Mesendoderm (in vitro differentiated cells): ENCODE data around the gene PDGFRB.
A peak's percentile ranks its signal among the peaks of the same experiment; 100 is the strongest.

ENCODE experiments used
- DNase-seq: peaks from one replicate; pipeline ENCODE4 v3.0.0; 2013
- H2AK5ac ChIP-seq: 2 replicates; pipeline ENCODE4 v1.6.1; 2013; ENCODE audit warnings: low read length, inconsistent platforms
- H2BK120ac ChIP-seq: 2 replicates; pipeline ENCODE4 v1.6.1; 2013; ENCODE audit warnings: low read depth, mild to moderate bottlenecking, low read length, moderate library complexity, mixed read lengths
- H2BK15ac ChIP-seq: replicated peaks from 2 replicates; pipeline ENCODE4 v1.6.1; 2013; ENCODE audit warnings: low read depth, mild to moderate bottlenecking, moderate library complexity
- H2BK5ac ChIP-seq: 2 replicates; pipeline ENCODE4 v1.6.1; 2013; ENCODE audit warnings: low read length, inconsistent platforms
- H3K18ac ChIP-seq: 2 replicates; pipeline ENCODE4 v1.6.1; 2013; ENCODE audit warnings: mild to moderate bottlenecking, low read length, mixed read lengths
- H3K23ac ChIP-seq: one replicate; pipeline ENCODE4 v1.6.1; 2013; ENCODE audit warnings: low read length
- H3K27ac ChIP-seq: 2 replicates; pipeline ENCODE4 v1.5.1; 2013; ENCODE audit warnings: low read depth, mild to moderate bottlenecking, inconsistent platforms, low read length, moderate library complexity
- H3K27me3 ChIP-seq: 2 replicates; pipeline ENCODE4 v1.6.1; 2013; ENCODE audit warnings: low read length, control low read depth, mild to moderate bottlenecking, inconsistent platforms; ENCODE audit not compliant: insufficient read depth, poor library complexity
- H3K36me3 ChIP-seq: 2 replicates; pipeline ENCODE4 v1.6.1; 2013; ENCODE audit warnings: low read length, inconsistent platforms; ENCODE audit not compliant: control insufficient read depth, insufficient read depth
- H3K4ac ChIP-seq: one replicate; pipeline ENCODE4 v1.6.1; 2013; ENCODE audit warnings: low read depth, mild to moderate bottlenecking, low read length, moderate library complexity
- H3K4me1 ChIP-seq: 2 replicates; pipeline ENCODE4 v1.6.1; 2013; ENCODE audit warnings: low read depth, low read length, inconsistent platforms; ENCODE audit not compliant: control insufficient read depth
- H3K4me2 ChIP-seq: 2 replicates; pipeline ENCODE4 v1.6.1; 2013; ENCODE audit warnings: low read length
- H3K4me3 ChIP-seq: 2 replicates; pipeline ENCODE4 v1.5.1; 2013; ENCODE audit warnings: mild to moderate bottlenecking, low read length
- H3K56ac ChIP-seq: one replicate; pipeline ENCODE4 v1.6.1; 2013; ENCODE audit warnings: low read length
- H3K79me1 ChIP-seq: 2 replicates; pipeline ENCODE4 v1.6.1; 2013; ENCODE audit warnings: low read length, inconsistent platforms
- H3K79me2 ChIP-seq: 2 replicates; pipeline ENCODE4 v1.6.1; 2013; ENCODE audit warnings: mild to moderate bottlenecking, low read length; ENCODE audit not compliant: control insufficient read depth, insufficient read depth
- H3K9ac ChIP-seq: 2 replicates; pipeline ENCODE4 v1.6.1; 2013; ENCODE audit warnings: low read length, inconsistent platforms
- H4K5ac ChIP-seq: one replicate; pipeline ENCODE4 v1.6.1; 2013; ENCODE audit warnings: low read length
- H4K8ac ChIP-seq: one replicate; pipeline ENCODE4 v1.6.1; 2013; ENCODE audit warnings: low read depth, mild to moderate bottlenecking, control low read depth, low read length, moderate library complexity
- WGBS: extraction: QIAGEN DNeasy Blood & Tissue Kit; methylation state at CpG from one replicate; pipeline ENCODE4 v1.1.7; 2013; ENCODE audit warnings: low lambda C conversion rate, missing lambda C conversion rate; ENCODE audit not compliant: insufficient coverage; ENCODE audit errors: extremely low coverage; 5-methylcytosine and 5-hydroxymethylcytosine counted together

The PDGFRB gene

GRCh38 chr5:150078802-150079689 is 76.6 kb downstream of the PDGFRB start:
- no peak overlapping the region for H4K8ac ChIP-seq
- no peak for DNase-seq
- no peak overlapping the region for H2BK120ac ChIP-seq
- no peak overlapping the region for H3K9ac ChIP-seq
- no peak overlapping the region for H2BK5ac ChIP-seq
- no peak overlapping the region for H2BK15ac ChIP-seq
- no peak overlapping the region for H3K27ac ChIP-seq
- no peak overlapping the region for H2AK5ac ChIP-seq
- no peak overlapping the region for H3K4ac ChIP-seq
- H3K56ac ChIP-seq = no peak overlapping the region
- H3K79me2 ChIP-seq = no peaks in the 10 kb centered on the region
- H3K36me3 ChIP-seq = no peaks in the 10 kb centered on the region
- no peaks in the 10 kb centered on the region for H3K79me1 ChIP-seq
- H3K27me3 ChIP-seq = no peaks in the 10 kb centered on the region
- H3K23ac ChIP-seq = no peak overlapping the region
- H3K4me1 ChIP-seq = no peaks in the 10 kb centered on the region
- H3K4me2 ChIP-seq = no peak overlapping the region
- no peak overlapping the region for H3K4me3 ChIP-seq
- H4K5ac ChIP-seq = no peak overlapping the region
- WGBS = no CpG with 5 or more reads among the region's 7 CpGs
- H3K18ac ChIP-seq = no peak overlapping the region

- Histone ChIP-seq H3K27me3 (no peaks in the 10 kb centered on the region), H3K27ac (no peak overlapping the region), H3K4me1 (no peaks in the 10 kb centered on the region), H4K8ac (no peak overlapping the region), H2AK5ac (no peak overlapping the region), H4K5ac (no peak overlapping the region), H2BK15ac (no peak overlapping the region), H3K23ac (no peak overlapping the region), H3K4me3 (no peak overlapping the region), H3K4ac (no peak overlapping the region), H3K56ac (no peak overlapping the region), H3K36me3 (no peaks in the 10 kb centered on the region), H2BK120ac (no peak overlapping the region), H3K9ac (no peak overlapping the region), H3K4me2 (no peak overlapping the region), H3K79me1 (no peaks in the 10 kb centered on the region), H2BK5ac (no peak overlapping the region), H3K18ac (no peak overlapping the region), H3K79me2 (no peaks in the 10 kb centered on the region)
- WGBS = no CpG with 5 or more reads among the region's 8 CpGs
- no peak for DNase-seq
Measured at GRCh38 chr5:150077996-150078801, 77.4 kb downstream of the PDGFRB start.

GRCh38 chr5:150077060-150077459 is 78.6 kb downstream of the PDGFRB start:
- Histone ChIP-seq H3K9ac (no peak overlapping the region), H3K56ac (no peak overlapping the region), H2BK15ac (no peak overlapping the region), H3K4me3 (no peak overlapping the region), H3K4me1 (no peaks in the 10 kb centered on the region), H3K36me3 (no peaks in the 10 kb centered on the region), H2BK5ac (no peak overlapping the region), H2AK5ac (no peak overlapping the region), H2BK120ac (no peak overlapping the region), H3K4me2 (no peak overlapping the region), H3K27ac (no peak overlapping the region), H3K79me1 (no peaks in the 10 kb centered on the region), H4K5ac (no peak overlapping the region), H3K4ac (no peak overlapping the region), H3K27me3 (no peaks in the 10 kb centered on the region), H3K79me2 (no peaks in the 10 kb centered on the region), H3K18ac (no peak overlapping the region), H3K23ac (no peak overlapping the region), H4K8ac (no peak overlapping the region)
- DNase-seq = no peak
- WGBS = no CpG with 5 or more reads among the region's 8 CpGs

- H3K27me3 ChIP-seq = no peaks in the 10 kb centered on the region
- H3K4me3 ChIP-seq = no peak overlapping the region
- H3K4ac ChIP-seq = no peak overlapping the region
- no peaks in the 10 kb centered on the region for H3K79me2 ChIP-seq
- no peak overlapping the region for H3K9ac ChIP-seq
- no peak overlapping the region for H2BK5ac ChIP-seq
- no peak overlapping the region for H4K5ac ChIP-seq
- H3K79me1 ChIP-seq = no peaks in the 10 kb centered on the region
- no peak overlapping the region for H2BK15ac ChIP-seq
- no peak overlapping the region for H3K27ac ChIP-seq
- no peak overlapping the region for H3K56ac ChIP-seq
- no peaks in the 10 kb centered on the region for H3K4me1 ChIP-seq
- no peak overlapping the region for H2BK120ac ChIP-seq
- no peak overlapping the region for H3K4me2 ChIP-seq
- no peak overlapping the region for H3K18ac ChIP-seq
- no peak overlapping the region for H4K8ac ChIP-seq
- H3K36me3 ChIP-seq = no peaks in the 10 kb centered on the region
- peak; percentile 25 for DNase-seq
- no peak overlapping the region for H3K23ac ChIP-seq
- no CpG with 5 or more reads among the region's 4 CpGs for WGBS
- H2AK5ac ChIP-seq = no peak overlapping the region
Measured at GRCh38 chr5:150075806-150076205, 79.8 kb downstream of the PDGFRB start.

GRCh38 chr5:150075233-150075632 is 80.4 kb downstream of the PDGFRB start:
- H2BK5ac ChIP-seq = no peak overlapping the region
- H2AK5ac ChIP-seq = no peak overlapping the region
- no peak overlapping the region for H3K4me2 ChIP-seq
- no peak overlapping the region for H3K27ac ChIP-seq
- no peak overlapping the region for H3K9ac ChIP-seq
- H3K23ac ChIP-seq = no peak overlapping the region
- no peaks in the 10 kb centered on the region for H3K79me1 ChIP-seq
- no peak overlapping the region for H3K4me3 ChIP-seq
- no peaks in the 10 kb centered on the region for H3K27me3 ChIP-seq
- H3K36me3 ChIP-seq = no peaks in the 10 kb centered on the region
- H3K79me2 ChIP-seq = no peaks in the 10 kb centered on the region
- DNase-seq = no peak
- no peak overlapping the region for H4K5ac ChIP-seq
- no peak overlapping the region for H3K4ac ChIP-seq
- H2BK15ac ChIP-seq = no peak overlapping the region
- H4K8ac ChIP-seq = no peak overlapping the region
- WGBS = no CpG with 5 or more reads among the region's 4 CpGs
- no peak overlapping the region for H2BK120ac ChIP-seq
- no peaks in the 10 kb centered on the region for H3K4me1 ChIP-seq
- H3K56ac ChIP-seq = no peak overlapping the region
- H3K18ac ChIP-seq = no peak overlapping the region
